ENCODE results near the gene ZBTB45. TPM values are rescaled to one million over a fixed set of nuclear protein-coding genes. Genes with fewer than 3 reads are reported as not detected.

The ZBTB45 gene
- total RNA-seq, 2 donors from 2014 or later, result 9.9 to 12.9 TPM

DNA sequence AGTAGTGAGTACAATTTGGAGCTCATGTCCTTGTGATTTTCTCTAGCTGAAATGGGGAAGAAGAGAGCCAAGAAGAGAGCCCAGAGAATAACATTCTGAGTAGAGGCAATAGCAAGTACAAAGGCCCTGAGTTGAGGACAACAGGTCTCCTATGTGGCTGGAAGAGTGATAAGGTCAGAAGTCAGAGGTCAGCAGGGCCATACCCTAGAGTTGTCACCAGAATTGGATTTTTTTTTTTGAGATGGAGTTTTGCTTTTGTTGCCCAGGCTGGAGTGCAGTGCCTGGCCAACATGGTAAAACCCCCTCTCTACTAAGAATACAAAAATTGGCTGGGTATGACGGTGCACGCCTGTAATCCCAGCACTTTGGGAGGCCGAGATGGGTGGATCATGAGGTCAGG lies 16.2 kb upstream of the ZBTB45 start:
- Histone ChIP-seq H3K4me3 (no peak overlapping the region), H3K27me3 (no peaks in the 10 kb centered on the region), H3K9me3 (no peaks in the 10 kb centered on the region), H3K4me1 (peaks cover 8% of the 10 kb centered on the region), H3K36me3 (replicated peaks in 1 of 2; ENCODE audit: insufficient read depth in 1 of 2, low read depth in 2 of 2) (no peaks in the 10 kb centered on the region), H3K27ac (no peak overlapping the region)
- DNase-seq (no peak), ATAC-seq (no peak)
- 86 to 87% methylated on average over 3 of the region's 3 CpGs for WGBS, 2 donors
- TF ChIP-seq, protein P1, sequence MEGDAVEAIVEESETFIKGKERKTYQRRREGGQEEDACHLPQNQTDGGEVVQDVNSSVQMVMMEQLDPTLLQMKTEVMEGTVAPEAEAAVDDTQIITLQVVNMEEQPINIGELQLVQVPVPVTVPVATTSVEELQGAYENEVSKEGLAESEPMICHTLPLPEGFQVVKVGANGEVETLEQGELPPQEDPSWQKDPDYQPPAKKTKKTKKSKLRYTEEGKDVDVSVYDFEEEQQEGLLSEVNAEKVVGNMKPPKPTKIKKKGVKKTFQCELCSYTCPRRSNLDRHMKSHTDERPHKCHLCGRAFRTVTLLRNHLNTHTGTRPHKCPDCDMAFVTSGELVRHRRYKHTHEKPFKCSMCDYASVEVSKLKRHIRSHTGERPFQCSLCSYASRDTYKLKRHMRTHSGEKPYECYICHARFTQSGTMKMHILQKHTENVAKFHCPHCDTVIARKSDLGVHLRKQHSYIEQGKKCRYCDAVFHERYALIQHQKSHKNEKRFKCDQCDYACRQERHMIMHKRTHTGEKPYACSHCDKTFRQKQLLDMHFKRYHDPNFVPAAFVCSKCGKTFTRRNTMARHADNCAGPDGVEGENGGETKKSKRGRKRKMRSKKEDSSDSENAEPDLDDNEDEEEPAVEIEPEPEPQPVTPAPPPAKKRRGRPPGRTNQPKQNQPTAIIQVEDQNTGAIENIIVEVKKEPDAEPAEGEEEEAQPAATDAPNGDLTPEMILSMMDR (IDR thresholded peaks at IDR 0.05), result no peak
- TF ChIP-seq POLR2A (IDR thresholded peaks at IDR 0.05), result no peak
- intact Hi-C loops (cut with DNase I), result no loop called here

DNA sequence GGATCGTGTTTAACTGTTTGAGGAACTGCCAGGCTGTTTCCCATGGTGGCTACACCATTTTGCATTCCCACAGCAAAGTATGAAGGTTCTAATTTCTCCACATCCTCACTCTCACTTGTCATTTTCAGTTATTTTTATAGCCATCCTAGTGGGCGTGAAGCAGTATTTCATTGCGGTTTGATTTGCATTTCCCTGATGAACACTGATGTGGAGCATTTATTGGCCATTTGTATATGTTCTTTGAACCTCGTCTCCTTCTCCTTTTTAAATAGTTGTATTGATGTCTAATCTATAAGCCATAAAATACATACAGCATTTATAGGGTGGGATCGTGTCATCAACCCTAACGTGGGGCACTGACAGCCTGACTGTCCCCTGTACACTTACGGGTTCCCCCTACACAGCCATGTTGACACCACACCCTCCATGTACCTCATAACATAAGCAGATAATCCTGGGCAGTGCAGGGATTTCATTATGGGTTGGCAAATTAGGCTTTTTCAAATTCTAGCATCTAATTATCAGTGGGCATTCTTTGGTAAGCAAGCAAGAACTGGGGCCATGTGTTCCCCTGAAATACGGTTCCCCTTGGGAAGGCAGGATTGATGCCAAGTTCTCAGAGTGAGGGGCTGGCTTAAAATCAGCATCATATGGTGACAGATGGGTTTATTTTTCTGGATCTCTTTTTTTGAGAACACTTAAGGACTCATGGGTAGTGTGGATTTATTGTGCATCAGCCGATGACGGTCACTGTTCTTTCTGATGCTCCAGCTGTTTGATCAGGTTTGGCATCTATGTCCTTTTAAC lies 11.6 kb upstream of the ZBTB45 start:
- Histone ChIP-seq H3K9me3 (no peaks in the 10 kb centered on the region), H3K36me3 (replicated peaks in 1 of 2; ENCODE audit: insufficient read depth in 1 of 2, low read depth in 2 of 2) (no peaks in the 10 kb centered on the region), H3K27ac (no peak overlapping the region), H3K4me1 (no peaks in the 10 kb centered on the region), H3K4me3 (no peak overlapping the region), H3K27me3 (no peaks in the 10 kb centered on the region)
- TF ChIP-seq, protein P1 (IDR thresholded peaks at IDR 0.05), result no peak
- no peak for TF ChIP-seq POLR2A (IDR thresholded peaks at IDR 0.05)
- ATAC-seq (no peak), DNase-seq (no peak)
- WGBS, 2 donors, result 54 to 61% methylated on average over 10 of the region's 10 CpGs
- intact Hi-C loops (cut with DNase I), result no loop called here

DNA sequence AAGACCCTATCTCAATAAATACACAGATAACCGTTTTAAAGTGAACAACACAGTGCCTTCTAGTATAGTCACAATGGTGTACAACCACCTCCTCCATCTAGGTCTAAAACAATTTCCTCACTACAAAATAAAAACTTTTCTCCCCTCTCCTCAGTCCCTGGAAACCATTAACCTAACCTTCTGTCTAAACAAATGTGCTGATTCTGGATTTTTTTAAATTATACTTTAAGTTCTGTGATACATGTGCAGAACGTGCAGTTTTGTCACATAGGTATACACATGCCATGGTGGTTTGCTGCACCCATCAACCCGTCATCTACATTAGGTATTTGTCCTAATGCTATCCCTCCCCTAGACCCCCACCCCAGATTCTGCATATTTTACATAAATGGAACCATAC lies 9.8 kb upstream of the ZBTB45 start:
- Histone ChIP-seq H3K36me3 (replicated peaks in 1 of 2; ENCODE audit: insufficient read depth in 1 of 2, low read depth in 2 of 2) (no peaks in the 10 kb centered on the region), H3K9me3 (no peaks in the 10 kb centered on the region), H3K27ac (no peak overlapping the region), H3K4me3 (no peak overlapping the region), H3K27me3 (no peaks in the 10 kb centered on the region), H3K4me1 (no peaks in the 10 kb centered on the region)
- intact Hi-C loops (cut with DNase I), result no loop called here
- TF ChIP-seq, protein P1 (IDR thresholded peaks at IDR 0.05), result no peak
- TF ChIP-seq POLR2A (IDR thresholded peaks at IDR 0.05), result no peak
- WGBS, 2 donors, result 43 to 50% methylated on average over 3 of the region's 3 CpGs
- DNase-seq (no peak), ATAC-seq (no peak)

DNA sequence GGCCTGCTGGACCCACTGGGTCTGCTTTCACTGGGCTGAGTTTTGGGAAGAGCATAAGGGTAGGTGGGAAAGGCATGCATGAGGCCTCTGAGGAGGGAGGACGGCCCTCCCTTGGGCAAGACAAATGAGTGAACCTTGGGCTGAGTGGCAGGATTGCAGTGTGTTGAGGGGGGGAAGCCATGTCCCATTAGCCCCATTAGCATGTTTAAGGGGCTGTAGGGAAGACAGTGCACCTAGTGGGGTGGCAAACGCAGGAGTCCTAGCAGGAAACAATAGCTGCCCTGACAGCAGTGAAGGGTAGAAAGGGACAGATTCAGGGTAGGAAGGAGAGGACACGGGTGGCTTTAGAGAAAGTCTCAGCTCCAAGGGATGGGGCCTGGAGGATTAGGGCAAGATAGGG lies 3.1 kb upstream of the ZBTB45 start:
- Histone ChIP-seq H3K36me3 (replicated peaks in 1 of 2; ENCODE audit: insufficient read depth in 1 of 2, low read depth in 2 of 2) (no peaks in the 10 kb centered on the region), H3K9me3 (no peaks in the 10 kb centered on the region), H3K4me1 (peaks cover 18% of the 10 kb centered on the region), H3K27me3 (no peaks in the 10 kb centered on the region), H3K27ac (no peak overlapping the region), H3K4me3 (no peak overlapping the region)
- intact Hi-C loops (cut with DNase I), result no loop called here
- TF ChIP-seq POLR2A (IDR thresholded peaks at IDR 0.05), result no peak
- TF ChIP-seq, protein P1 (IDR thresholded peaks at IDR 0.05), result no peak
- ATAC-seq (no peak), DNase-seq (no peak)
- WGBS, 2 donors, result 72 to 87% methylated on average over 3 of the region's 3 CpGs

DNA sequence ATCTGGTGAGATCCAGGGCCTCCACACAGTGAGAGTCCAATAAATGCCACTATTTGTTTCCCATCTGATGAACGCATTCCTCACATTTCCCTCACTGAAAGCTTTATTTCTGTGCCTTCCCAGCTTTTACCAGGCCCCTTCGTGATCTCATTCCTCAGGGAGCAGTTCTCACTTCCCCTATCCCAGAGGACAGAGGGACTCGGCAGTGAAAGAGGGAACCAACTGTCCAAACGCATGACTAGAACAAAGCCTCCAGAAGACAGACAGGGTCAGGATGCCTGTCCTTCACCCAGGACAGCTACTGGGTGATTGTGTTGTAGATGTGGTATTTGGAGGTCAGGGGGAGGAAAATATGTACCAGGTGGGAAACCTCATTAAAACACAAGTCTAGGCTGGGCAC lies 2.0 kb upstream of the ZBTB45 start:
- no peak for ATAC-seq
- intact Hi-C loops (cut with DNase I), result no loop called here
- no peak overlapping the region for H3K27ac ChIP-seq
- DNase-seq, result no peak
- 52 to 61% methylated on average over 4 of the region's 4 CpGs for WGBS, 2 donors
- peaks cover 24% of the 10 kb centered on the region for H3K4me1 ChIP-seq
- H3K27me3 ChIP-seq, result no peaks in the 10 kb centered on the region
- TF ChIP-seq, protein P1 (IDR thresholded peaks at IDR 0.05), result no peak
- TF ChIP-seq POLR2A (IDR thresholded peaks at IDR 0.05), result no peak
- H3K4me3 ChIP-seq, result no peak overlapping the region
- H3K36me3 ChIP-seq (replicated peaks in 1 of 2; ENCODE audit: insufficient read depth in 1 of 2, low read depth in 2 of 2), result peaks cover 0 to 3% of the 10 kb centered on the region in 2 donors
- no peaks in the 10 kb centered on the region for H3K9me3 ChIP-seq
